Stimulated activated CD4-positive, alpha-beta T cell treated with anti-CD3 and anti-CD28 coated beads, Interleukin-12 subunit alpha, Interleukin-12 subunit beta, amount 100 ng/mL, for 24 hours (primary cell): ENCODE measurements around the gene CORO1C.

Source experiments
- DNase-seq, 2 experiments: peaks; one replicate each; pipeline ENCODE4 v3.0.0-alpha.2; 2020; ENCODE audit warnings: low read depth in 2 of 2

CORO1C gene

GRCh38 chr12:108724890-108725151 lies 6.5 kb downstream of the CORO1C start:
- no peak for DNase-seq

GRCh38 chr12:108724054-108724889 lies 7.0 kb downstream of the CORO1C start:
- no peak for DNase-seq

DNA sequence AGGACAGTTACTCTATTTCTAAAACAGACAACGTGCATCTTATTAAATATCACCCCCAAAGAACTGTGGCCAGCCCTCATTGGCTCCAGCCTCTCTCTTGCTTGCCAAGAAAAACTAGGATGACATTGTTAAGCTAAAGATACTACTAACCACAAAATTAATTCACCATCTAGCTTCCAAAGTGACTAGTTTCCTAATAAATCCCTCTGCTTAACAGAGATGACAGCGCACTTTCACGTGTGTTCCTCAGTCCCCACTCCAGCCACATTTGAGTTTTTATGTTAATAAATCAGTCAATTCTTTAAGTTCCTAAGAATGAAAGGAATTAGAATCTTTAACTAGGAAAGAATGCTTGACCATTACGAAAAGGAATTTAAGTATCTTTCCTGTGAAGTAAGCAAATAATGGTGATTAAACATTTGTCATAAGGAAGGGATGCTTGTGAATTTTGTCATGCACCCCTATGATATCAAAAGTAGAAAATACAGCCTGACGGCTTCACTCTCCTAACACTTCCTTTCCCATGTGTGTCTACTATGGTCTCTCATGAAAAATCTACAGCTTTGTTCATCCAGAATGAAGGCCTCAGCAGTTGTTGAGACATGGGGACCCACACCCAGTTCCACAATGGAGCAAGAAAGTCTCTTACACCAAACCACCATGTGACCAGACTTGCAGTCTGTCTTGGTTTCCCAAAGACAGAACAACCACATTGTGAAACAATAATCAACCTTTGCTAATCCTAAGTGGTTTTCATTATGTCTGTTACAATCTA lies 8.1 kb downstream of the CORO1C start:
- no peak for DNase-seq

GRCh38 chr12:108722463-108722862 lies 8.9 kb downstream of the CORO1C start:
- no peak for DNase-seq

DNA sequence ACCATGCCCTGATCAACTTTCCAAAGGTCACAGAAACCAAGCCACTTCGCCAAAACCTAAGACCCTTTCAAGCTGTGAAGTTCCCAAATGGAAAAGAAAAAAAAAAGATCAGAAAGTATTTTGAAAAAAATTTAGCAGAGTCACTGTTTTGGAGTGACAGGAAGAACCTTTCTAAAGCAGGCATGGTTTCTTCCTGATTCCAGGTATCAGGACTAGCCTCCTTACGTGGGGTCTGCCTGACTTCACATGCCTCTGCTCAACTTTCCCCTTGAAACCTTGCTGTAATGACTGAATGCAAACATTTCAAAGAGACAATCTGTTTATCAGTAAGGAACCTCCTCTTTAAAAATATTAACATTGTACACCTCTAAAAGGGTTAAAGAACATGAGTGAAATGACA lies 9.5 kb downstream of the CORO1C start:
- DNase-seq: no peak

GRCh38 chr12:108720757-108721514 lies 10.4 kb downstream of the CORO1C start:
- no peak for DNase-seq

GRCh38 chr12:108717243-108717642 lies 14.1 kb downstream of the CORO1C start:
- DNase-seq: no peak

GRCh38 chr12:108714866-108715265 lies 16.5 kb downstream of the CORO1C start:
- no peak for DNase-seq

- no peak for DNase-seq
Observed at GRCh38 chr12:108713471-108713870, 17.8 kb downstream of the CORO1C start.

DNA sequence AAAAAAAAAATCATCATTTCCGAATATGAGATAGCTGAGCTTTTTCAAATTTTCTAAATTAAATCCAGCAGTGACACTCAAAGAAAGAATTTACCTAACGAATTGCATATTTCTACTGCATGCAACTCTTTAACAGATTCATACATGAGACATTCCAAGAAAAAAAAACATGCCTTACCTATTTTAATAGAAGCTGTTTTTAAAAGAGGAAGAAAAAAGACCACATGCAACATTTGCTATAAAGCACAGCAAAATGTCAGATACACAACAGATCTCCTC lies 18.5 kb downstream of the CORO1C start:
- DNase-seq: no peak

DNA sequence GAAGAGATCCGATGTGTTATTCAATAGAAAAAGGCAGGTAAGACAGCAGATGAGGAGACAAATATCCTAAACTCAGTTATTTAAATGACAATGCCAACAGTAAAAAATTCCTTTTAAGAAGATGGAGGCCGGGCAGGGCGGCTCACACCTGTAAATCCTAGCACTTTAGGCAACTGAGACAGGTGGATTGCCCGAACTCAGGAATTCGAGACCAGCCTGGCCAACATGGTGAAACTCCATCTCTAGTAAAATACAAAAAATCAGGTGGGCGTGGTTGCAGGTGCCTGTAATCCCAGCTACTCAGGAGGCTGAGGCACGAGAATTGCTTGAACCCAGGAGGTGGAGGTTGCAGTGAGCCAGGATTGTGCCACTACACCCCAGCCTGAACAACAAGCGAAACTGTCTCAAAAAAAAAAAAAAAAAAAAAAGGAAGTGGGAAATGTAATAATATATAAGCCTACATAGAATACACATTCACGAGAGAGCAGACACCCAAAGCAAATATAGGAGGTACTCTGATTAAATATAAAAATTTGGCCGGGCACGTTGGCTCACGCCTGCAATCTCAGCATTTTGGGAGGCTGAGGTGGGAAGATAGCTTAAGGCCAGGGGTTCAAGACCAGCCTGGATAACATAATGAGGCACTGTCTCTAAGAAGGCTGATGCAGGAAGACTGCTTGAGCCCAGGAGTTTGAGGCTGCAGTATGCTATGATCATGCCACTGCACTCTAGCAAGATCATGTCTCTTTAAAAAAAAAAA lies 19.0 kb downstream of the CORO1C start:
- no peak for DNase-seq

DNA sequence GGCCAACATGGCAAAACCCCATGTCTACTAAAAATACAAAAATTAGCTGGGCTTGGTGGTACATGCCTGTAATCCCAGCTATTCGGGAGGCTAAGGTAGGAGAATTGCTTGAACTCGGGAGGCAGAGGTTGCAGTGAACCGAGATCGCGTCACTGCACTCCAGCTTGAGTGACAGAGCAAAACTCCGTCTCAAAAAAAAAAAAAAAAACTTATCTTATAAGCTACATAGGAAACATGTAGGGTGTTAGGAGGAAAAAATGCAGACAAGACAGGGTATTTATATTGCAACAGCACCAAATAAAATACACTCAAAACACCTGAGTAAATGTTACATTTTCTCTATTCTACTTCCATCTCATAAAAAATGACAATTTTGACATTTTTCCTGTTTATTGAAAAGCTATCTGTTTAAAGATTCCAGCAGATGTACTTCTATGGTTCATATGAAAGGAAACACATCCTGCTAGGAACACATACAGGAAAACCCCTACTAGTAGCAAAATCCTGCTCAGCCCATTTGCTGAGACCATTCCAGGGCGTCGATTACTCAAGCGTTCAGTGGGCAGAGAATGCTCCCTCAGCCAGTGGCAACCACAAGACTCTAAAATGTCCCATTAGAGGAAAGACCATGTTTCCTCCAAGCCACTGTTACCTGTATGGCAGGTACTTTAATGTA lies 19.7 kb downstream of the CORO1C start:
- no peak for DNase-seq

GRCh38 chr12:108709697-108710096 lies 21.6 kb downstream of the CORO1C start:
- DNase-seq: no peak

DNA sequence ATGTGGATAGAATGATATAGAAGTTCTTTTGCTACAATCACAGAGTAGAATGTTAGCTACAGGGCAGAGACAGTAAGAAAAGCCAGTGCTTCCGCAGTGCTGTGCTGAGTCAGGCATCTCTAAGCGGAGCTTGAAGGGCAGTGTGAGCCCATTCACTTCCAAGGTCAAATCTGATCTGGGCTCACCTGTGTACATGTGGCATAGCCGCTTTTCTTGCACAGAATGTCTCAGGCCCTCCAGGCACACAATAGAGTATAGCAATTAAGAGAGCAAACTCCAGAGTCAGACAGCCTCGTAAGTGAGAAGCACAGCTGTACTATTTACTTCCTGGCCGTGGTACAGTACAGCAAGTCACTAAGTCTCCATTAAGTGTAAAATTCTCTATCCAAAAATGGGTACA lies 26.8 kb downstream of the CORO1C start:
- no peak for DNase-seq

- DNase-seq: no peak
Observed at GRCh38 chr12:108702595-108703320, 28.6 kb downstream of the CORO1C start.

DNA sequence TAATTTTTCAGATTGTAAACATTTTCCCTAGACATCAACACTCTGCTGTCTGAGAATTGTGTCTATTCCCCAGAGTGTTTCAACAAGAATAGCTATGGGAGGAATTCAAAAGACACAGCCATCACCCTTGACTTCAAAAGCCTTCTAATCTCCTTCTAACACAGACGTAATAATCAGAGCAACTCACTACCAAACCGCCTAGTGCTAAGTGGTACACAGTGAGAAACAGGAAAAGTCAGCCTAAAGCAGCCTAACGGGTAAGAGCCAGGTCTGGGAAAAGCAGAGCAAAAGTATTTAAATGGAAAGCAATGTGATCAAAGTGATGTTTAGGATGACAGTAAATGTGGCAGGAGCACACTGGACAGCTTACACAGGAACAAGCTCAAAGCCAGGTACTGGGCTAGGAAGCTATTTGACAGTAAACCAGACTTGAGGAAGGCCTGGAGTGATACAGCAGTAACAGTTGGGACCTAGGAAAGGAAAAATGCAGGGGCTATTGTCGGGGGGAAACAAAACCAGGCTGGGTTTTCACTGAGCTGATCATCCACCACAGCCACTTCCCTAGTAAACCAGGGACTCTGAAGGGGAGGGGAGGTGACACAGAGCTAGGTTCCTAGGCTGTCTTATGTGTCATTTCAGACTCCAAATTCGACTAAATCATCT lies 29.4 kb downstream of the CORO1C start:
- no peak for DNase-seq

DNA sequence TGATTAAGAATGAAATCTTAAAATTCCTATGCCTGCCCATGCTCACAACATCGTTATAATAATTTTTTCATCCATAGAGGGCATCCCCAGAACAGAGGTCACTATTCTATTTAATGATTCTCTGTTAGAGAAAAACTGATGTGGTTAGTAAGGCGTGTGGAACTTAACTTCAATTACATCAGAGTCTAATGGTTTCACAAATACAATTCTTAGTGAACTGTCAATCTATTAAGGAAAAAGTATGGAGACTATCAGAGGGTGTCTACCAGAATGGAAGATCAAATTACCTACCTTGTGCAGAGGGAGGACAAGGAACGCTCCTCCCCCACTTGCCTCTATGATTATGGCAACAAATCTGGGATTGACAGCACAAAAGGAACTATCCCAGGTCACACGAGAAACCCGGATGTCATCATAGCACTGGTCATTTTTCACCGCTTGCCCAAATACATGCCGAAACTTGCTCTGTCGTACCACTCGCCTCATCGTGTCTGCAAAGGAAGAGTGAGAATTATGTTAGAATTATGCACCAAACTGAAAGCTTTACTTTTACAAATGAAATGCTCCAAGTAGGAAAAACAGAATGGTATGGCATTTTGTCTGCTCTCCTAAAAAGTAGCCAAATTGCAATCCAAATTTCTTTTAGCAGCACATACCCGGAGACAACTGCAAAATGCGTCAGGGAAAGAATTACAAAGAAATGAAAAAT lies 30.3 kb downstream of the CORO1C start:
- DNase-seq: no peak

DNA sequence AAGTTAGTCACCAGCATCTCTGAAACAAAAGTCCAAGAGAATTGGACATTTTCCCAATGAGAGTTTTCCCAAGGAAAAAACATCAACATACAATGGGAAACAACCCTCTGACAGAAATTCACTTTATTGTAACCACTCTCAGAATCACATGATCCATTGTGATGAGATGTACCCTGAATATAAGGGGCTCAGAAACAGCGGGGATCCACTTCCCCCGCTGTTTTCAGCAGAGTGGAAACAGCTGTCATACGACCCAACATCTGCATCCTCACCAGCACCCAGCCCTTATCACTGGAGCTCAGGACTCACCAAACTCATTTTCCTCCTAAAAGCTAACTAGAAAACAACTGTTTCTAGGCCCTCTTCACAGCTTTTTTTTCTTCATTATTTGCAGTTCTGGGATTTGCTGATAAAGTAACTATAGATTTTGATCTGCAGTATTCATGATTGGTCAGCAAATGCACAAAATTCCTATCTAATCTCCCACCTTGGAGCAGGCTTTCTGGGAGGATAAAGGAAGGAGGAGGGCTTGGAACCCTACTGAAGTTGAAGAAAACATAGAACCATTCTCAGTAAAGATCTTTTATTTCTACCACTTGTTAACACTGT lies 31.3 kb downstream of the CORO1C start:
- DNase-seq: no peak

DNA sequence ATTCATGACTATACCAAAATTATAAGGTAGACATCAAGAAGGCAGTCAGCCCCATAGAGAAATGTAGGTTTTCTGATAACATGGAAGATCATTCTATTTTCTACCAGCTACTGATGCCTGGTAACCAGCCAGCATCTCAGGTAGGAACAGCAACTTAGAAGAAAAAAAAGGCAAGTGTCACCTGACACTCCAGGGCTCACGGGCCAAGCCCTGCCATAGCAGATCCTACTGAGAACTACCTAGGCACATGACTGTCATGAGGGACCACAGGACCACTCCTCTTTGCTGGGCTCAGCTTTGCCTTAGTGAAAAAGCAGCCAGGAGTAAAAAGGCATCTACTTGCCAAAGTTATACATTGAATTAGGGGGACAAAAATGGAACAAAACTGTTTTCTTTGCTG lies 33.4 kb downstream of the CORO1C start:
- DNase-seq: no peak

DNA sequence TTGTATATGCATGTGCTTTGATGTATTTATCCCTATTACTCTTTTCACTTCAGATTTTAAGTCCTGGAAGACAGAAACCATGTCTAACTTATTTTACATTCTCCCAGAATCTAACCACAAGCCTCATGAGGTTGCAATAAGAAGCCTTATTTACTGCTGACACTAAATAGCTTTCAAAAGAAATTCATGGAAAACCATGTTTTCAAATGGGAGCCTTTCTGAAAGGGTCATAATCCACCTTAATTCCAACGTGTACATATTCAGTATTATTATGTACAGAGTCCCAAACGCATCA lies 34.4 kb downstream of the CORO1C start:
- no peak for DNase-seq
